Ramos (cell line): ENCODE data around the gene MIXL1.
"Not testable (repeated sequence)": the region's sequence is repeated elsewhere in the genome, so short reads cannot be mapped to it uniquely, and the experiment has no call there.

ENCODE experiments used
- in situ Hi-C: fragments of 300-500 bp; cut with MboI; formaldehyde crosslinking; loops from one replicate; pipeline ENCODE4 v1.14.3; 2022; ENCODE audit warnings: low sequenced_read_pairs; ENCODE audit not compliant: unreplicated experiment

The MIXL1 gene

DNA sequence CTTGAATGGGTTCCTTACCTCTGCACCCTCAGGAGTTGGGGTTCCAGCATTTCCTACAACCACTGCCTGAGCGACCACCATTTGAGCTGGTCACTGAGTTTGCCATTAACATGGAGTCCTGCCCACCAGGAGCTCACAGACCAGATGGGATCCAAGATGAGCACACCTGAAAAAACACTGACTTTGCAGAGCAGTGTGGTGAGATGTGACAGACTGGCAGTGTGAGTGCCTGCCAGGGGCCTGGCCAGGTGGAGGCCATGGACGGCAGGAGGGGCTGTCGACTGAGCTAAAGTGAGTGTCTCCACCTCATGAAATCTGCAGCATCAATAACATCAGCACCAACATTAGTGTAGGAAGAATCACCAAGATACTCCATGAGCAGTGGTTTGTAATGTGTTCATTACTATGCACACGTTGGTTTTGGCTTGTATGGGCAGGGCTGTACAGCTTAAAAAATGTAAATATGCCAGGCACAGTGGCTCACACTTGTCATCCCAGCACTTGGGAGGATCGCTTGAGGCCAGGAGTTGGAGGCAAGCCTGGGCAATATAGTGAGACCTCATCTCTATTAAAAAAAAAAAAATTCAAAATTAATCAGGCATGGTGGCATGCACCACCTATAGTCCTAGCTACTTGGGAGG is 12.2 kb upstream of the MIXL1 start:
- in situ Hi-C loops, result no loop called here

DNA sequence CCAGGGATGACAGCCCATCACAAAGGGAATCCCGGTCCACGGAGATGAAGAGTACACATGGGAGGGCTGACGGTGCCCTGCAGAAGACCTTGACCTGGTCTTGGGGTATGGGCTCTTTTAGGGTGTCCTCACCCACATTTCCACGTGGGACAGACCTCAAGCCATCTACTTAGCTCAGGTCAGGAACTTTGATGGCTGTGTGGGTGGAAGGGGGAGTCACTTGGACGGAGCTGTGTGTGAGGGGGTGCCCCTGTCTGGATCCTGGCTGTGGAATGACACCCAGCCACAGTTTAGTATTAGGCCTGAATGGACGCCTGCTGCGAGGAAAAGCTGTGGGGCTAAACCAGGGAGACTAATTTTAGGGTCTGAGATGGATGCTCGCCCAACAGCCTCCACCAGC is 10.9 kb upstream of the MIXL1 start:
- in situ Hi-C loops, result no loop called here

DNA sequence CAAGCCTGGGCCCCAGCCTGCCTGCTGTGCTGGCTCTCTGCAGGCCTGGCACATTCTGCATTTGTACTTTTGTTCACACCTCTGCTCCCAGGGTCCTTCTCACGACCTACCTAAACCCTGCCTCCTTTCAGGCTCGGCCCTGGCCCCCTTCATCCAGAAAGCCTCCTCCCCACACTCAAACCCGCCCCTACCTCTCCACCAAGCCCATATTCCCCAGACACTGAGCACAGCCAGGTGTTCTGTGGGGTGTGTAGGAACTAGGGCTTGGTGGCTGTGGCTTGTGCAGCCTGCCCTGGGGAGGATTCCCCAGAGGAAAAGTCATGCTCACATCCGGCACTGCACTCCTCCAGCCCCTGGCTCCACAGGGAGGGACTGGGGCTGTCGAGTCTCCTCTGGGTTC is 8.2 kb upstream of the MIXL1 start:
- in situ Hi-C loops, result no loop called here

DNA sequence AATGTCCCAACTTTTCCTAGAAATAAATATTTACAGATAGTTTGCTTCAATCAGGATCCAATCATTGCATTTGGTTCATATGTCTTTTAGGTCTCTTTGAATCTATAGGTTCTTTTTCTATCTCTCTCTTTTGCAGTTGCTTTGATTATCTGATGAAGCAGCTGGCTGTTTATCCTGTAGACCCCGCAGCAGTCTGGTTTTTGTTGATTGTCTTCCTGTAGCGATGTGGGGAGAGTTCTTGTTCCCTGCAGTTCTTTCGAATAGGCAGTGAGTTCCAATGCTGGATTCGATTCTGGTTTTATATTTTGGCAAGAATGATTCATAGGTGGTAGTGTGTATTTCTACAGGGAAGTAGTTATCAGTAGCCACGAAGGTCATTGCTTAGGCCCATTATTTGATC is 7.4 kb upstream of the MIXL1 start:
- in situ Hi-C loops, result no loop called here

DNA sequence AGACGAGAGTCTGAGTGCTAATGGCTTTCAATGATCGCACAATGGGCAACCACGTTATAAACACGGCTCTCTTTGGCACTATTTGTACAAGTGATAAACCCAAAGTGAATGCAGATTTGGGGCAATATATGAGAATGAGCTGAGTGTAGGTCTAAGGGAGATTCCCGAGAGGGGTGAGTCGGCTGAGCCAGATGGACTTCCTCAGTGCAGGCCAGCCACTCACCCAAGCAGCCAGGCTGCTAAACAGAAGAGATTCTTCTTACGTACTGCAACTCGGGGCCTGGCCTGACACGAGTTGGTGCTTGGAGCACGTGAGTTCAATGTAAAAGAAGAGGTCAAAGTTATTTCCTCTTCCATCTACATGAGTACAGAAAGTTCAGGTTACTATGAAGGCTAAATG is 6.2 kb upstream of the MIXL1 start:
- in situ Hi-C loops, result no loop called here

DNA sequence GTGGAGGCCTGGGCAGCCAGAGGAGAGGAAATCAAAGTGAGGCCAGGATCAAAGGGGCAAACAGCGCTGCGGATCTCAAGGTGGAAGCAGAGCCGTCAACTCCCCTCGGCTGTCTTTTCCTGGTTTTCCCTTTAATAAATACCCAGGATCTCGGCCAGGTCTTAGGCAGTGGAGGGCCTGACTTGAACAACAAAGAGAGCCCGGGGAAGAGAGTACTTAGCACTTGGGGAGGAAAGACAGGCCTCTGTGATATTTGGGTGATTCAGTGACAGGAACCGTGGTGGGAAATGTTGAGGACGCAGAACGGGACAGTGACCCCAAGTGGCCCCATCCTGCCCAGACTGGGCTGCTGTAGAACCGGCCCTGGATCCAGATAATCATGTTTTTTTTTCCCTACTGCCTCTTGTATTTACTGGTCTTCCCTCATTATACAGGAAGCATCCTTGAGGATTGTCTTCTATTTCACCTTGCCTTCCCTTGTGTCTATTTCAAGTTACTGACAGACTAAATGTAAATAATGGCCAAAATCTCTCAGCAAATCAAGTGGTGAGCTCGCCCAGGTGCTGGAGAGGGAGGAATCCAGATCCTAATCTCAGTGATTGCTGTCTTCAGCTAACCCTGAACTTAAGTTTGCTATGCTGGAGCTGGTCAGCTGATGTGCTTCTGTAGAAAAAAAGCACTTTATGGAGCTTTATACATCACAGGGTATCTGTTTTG is 2.8 kb upstream of the MIXL1 start:
- in situ Hi-C loops, result no loop called here

DNA sequence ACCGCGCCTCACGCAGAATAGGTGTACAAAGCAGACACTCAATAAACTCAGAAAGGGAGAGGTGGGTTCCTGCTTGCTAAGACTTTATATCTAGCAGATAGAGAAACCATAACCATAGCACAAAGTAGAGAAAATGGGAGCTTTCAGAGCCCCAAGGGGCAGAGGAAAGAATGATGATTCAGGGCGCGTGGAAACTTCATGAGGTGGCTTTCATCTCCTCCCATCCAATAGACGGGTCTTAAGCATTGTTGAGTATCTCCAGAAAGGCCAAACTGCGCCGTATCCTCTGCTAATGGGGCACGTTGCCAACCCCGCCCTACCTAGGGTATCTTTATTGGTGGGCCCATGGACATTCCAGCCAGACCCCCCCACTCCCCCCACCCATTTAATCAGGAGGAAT is 778 bp upstream of the MIXL1 start:
- in situ Hi-C loops, result no loop called here

DNA sequence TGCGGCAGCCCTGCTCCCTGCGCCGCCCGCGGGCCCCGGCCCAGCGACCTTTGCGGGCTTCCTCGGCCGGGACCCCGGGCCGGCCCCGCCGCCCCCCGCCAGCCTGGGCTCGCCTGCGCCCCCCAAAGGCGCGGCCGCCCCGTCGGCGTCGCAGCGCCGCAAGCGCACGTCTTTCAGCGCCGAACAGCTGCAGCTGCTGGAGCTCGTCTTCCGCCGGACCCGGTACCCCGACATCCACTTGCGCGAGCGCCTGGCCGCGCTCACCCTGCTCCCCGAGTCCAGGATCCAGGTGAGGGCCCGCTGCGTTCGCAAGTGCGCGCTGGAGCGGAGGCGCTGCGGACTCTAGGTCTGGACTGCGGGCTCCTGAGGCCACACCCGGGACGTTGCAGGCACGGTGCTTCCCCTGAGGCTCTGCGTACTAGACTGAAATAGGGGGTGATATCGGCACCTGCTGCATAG is 351 bp downstream of the MIXL1 start:
- in situ Hi-C loops, result no loop called here

DNA sequence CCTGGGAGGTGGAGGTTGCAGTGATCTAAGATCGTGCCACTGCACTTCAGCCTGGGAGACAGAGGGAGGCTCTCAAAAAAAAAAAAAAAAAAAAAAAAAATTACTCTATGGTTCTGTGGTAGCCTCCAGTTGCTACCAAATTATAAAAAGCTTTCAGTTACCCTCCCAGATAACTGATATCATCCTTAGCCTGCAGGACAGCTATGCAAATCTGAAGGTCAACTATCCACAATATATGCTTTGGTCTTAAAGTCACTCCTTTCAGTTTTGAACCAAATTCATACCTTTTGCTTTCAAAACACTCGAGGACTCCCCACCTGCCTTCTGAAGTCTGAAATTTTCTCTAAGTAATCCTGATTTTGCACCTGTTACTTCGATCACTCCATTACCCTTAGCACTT is 3.1 kb downstream of the MIXL1 start:
- in situ Hi-C loops, result no loop called here

DNA sequence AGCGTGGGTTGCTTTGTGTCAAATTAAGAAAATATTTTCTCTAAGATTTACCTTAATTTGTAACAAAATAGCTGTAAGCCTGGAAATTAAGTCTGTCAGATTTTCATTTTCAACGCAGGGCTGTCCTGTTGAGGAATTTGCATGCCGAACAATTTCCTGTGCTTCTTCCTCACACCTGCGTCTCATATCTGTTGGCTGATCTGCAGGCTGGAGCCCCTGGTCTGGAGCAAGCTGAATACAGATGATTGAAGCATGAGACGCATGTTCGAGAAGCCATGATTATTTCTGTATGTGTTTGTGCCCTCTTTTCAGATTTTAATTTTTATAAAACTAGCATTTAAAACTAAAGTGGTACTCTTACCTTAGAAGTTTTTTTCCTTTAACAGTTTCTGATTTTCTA is 9.8 kb downstream of the MIXL1 start:
- in situ Hi-C loops, result no loop called here

DNA sequence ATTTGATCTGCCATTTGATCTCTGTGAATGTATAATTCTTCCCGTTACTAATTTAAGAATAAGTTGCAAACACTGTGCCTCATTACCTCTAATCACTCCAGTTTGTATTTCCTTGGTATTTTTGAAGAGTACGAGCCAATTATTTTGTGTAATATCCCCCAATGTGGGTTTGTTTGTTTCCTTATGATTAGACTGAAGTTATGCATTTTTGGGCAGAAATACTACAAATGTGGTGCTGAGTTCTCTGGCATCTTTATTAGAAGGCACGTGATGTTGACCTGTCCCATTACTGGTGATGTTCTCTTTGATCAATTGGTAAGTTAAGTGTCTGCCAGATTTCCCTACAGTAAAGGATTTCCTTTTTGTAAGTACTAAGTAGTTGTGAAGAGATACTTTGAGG is 10.3 kb downstream of the MIXL1 start:
- in situ Hi-C loops, result no loop called here

DNA sequence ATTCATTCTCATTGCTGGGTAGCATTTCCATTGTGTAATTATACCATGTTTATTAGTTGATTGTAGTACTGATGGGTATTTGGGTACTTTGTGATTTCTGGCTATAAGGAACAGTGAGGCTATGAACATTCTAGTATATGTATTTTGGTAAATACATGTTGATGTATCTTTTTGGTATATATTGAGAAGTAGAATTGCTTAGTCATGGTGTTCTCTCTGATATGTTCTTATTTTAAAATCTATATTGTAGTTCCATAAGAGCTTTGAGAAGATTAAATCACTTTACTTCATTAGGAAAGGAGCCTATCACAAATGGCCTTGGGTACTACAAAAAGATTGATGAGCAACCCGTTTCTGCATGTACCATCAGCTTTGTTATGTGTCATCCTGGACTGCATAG is 13.4 kb downstream of the MIXL1 start:
- in situ Hi-C loops, result no loop called here

DNA sequence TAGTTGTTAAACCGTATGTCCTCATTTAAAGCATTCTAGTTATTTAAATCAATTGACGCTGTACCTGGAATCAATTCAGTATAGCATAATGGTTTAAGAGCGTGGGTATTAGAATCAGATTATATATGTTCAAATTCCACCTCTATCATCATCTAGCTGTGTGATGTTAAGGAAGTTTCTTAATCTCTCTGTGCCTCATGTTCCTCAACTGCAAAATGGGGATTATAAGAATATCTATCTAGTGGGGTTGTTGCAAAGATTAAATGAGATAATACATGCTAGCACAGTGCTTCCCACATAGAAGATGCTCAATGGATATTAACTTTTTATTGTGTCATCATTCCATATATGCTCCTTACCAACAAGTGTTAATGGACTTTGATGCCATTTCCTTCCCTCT is 16.0 kb downstream of the MIXL1 start:
- in situ Hi-C loops, result no loop called here

DNA sequence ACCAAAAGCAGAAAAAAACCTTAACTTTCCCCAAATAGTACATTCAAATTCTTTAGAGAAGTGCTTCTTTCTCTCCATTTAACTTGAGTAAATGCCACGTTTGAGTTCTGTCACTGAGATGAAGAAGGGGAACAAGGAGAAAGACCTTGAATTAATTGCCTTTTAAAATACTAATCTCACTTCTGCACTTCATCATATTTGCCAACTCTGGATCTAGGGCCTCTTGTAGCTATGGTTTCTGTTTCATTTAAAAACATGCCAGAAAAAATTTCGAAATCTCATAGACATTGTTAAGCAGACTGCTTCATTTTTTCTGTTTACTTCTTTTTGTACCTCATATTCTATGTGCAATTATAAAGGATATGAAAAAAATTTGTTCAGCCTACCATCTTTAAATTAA is 24.6 kb downstream of the MIXL1 start:
- in situ Hi-C loops, result no loop called here

DNA sequence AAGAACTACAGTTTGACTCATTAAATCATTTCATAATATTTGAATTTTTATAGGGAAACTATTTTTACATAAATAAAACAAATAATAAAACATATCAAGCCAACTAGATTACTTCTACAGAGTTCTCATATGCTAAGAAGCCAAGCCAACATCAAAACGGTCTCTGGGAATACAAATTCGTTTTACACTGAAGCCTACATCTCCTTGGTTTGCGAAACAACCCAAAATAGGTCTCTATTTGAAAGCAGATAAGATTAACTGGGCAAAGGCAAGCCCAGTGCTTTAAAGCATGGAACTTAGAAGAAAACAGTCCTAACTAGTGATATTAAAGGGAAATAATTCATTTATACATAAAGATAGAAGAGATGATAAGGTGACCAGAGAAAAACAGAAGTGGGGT is 25.3 kb downstream of the MIXL1 start:
- in situ Hi-C loops, result no loop called here

DNA sequence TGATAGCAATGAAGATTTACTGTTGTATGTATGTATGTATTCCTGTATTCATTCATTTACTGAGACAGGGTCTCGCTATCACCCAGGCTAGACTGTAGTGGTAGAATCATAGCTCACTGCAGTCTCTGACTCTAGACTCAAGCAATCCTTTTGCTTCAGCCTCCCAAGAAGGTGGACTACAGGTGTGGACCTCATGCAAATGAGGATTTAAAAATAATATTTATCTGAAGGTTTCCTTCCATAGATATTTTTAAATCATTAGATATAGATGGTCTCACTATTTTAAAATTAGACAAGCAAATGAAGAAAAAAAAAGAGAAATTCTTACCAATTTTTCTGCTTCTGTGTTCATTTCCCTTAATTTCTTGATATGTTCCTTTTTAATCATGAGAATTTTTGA is 27.0 kb downstream of the MIXL1 start:
- in situ Hi-C loops, result no loop called here

DNA sequence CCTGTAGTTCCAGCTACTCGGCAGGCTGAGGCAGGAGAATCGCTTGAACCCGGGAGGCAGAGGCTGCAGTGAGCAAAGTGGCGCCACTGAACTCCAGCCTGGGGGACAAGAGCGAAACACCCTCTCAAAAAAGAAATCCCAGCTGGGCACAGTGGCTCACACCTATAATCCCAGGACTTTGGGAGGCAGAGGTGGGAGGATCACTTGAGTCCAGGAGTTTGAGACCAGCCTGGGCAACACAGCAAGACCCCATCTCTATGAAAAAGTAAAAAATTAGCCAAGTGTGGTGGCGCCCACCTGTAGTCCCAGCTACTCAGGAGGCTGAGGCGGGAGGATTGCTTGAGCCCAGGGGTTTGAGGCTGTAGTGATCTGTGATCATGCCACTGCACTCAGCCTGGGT is 29.4 kb downstream of the MIXL1 start:
- in situ Hi-C loops, result not testable (repeated sequence)

DNA sequence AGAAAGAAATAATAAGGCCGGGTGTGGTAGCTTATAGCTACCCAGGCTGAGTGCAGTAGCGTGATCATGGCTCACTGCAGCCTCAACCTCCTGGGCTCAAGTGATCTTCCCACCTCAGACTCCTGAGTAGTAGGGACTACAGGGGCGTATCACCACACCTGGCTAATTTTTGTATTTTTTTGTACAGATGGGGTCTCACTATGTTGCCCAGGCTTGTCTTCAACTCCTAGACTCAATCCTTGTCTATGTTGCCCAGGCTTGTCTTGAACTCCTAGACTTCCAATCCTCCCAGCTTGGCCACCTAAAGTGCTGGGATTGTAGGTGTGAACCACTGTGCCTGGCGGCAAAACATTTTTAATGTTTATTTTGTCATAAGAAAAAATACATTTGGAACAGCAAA is 30.5 kb downstream of the MIXL1 start:
- in situ Hi-C loops, result no loop called here

DNA sequence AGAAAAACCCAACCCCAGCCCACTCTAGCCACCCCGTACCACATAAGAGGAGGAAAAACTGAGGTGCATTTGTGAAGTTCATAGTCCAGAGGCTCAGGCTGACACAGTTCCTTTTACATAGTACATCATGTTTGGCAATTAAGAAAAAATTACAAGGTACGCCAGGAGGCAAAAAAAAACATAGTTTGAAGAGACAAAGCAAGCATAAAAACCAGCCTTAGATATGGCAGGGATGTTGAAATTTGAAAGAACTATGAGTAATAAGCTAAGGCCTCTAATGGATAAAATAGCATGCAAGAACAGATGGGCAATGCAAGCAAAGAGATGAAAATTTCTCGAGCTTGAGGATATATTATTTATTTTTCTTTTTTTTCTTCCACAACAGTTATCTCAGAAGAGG is 31.9 kb downstream of the MIXL1 start:
- in situ Hi-C loops, result no loop called here

DNA sequence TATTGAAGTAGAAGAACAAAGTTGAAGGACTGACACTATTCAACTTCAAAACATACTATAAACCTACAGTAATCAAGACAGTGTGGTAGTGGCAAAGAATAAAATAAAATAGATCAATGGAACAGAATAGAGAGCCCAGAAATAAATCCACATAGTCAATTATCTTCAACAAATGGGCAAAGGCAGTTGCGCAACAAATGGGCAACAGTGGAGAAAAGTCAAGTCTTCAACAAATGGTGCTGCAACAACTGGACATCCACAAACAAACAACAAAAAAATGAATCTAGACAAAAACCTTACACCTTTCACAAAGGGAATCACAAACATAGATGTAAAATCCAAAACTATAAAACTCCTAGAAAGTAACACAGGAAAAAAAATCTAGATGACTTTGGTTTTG is 38.4 kb downstream of the MIXL1 start:
- in situ Hi-C loops, result no loop called here

DNA sequence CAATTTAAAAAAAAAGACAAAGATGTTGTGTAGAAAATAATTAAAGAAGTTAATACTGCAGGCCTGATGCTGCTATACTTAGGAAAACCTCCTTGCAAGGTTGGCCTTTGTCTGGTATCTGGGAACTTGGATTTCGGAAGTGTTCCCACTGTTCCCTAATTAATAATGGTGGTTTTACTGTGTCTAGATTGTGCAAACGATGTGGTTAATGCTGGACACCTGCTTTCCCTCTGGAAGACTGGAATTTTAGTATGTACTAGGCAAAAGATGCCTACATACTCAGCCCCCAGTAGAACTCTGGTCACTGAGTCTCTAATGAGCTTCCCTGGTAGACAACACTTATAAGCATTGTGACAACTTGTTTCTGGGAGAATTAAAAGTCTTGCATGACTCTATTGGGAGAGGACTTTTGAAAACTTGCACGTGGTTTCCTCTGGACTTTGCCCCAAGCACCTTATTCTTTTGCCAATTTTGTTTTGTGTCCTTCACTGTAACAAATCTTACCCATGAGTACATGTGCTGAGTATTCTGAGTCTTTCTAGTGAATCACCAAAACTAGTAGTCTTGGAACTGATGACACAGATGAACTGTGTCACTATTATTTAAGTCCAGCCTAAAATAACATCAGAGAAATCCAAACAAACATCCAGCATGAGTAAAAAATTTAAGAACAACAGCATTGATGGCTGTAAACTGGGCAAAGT is 45.1 kb downstream of the MIXL1 start:
- in situ Hi-C loops, result no loop called here
